Measurements from ENCODE around the gene CSF3R. TPM values are rescaled to one million over a fixed set of nuclear protein-coding genes. Genes with fewer than 3 reads are reported as not detected.

Gene CSF3R
- total RNA-seq, 1 experiment from 2014 or later: not detected

DNA sequence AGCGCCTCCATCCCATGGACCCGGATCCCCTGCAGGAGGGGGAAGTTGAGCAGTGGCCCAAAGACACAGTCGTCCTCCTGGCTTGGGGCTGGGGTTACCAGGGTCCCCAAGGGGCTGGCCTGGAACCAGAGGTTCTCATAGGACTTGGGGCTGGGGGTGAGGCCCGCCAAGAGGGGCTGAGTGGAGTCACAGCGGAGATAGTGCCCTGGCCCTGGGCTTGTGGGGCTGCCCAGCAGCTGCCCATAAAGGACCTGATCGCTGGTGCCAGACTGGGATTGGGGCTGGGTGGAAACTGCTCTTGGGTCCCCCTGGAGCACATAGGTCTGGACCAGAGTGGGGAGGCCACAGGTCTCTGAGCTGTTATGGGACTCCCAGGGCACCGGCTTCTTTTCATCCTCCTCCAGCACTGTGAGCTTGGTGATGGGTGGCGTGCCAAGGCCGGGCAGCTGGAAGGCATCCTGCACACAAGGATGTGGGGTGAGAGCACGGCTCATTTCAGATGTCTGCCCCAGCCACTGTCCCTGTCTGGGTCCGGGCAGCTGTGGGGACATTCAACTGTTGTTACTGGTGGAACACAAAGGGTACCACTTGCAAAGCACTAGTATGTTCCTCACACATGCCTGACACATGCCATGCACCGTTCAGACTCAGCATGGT is 16.2 kb downstream of the CSF3R start:
- intact Hi-C loops (cut with micrococcal nuclease; ENCODE audit: unreplicated experiment): no loop called here
- H3K4me1 ChIP-seq (ENCODE audit: insufficient read depth, low read length, poor library complexity, severe bottlenecking): peaks cover 6% of the 10 kb centered on the region
- no peak overlapping the region for H3K4me3 ChIP-seq (ENCODE audit: low read depth, low read length, poor library complexity, severe bottlenecking)
- no TSS peak for BruUV-seq (replicated peaks)
- DNase-seq (ENCODE audit: low spot score): no peak
- H3K36me3 ChIP-seq (ENCODE audit: insufficient read depth, low read length, poor library complexity, severe bottlenecking): peaks cover 8% of the 10 kb centered on the region
- TF ChIP-seq EZH2 (IDR thresholded peaks at IDR 0.05; ENCODE audit: borderline replicate concordance, low read depth, low read length, poor library complexity, severe bottlenecking): no peak
- TF ChIP-seq, protein P1, sequence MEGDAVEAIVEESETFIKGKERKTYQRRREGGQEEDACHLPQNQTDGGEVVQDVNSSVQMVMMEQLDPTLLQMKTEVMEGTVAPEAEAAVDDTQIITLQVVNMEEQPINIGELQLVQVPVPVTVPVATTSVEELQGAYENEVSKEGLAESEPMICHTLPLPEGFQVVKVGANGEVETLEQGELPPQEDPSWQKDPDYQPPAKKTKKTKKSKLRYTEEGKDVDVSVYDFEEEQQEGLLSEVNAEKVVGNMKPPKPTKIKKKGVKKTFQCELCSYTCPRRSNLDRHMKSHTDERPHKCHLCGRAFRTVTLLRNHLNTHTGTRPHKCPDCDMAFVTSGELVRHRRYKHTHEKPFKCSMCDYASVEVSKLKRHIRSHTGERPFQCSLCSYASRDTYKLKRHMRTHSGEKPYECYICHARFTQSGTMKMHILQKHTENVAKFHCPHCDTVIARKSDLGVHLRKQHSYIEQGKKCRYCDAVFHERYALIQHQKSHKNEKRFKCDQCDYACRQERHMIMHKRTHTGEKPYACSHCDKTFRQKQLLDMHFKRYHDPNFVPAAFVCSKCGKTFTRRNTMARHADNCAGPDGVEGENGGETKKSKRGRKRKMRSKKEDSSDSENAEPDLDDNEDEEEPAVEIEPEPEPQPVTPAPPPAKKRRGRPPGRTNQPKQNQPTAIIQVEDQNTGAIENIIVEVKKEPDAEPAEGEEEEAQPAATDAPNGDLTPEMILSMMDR (conservative IDR thresholded peaks at IDR 0.05; ENCODE audit: low read depth, low read length): no peak
- ChIA-PET CTCF (no interaction called here), POLR2A (ENCODE audit: low non-redundant PET) (no interaction called here)
- H3K27ac ChIP-seq (ENCODE audit: low read depth, low read length, poor library complexity, severe bottlenecking): no peak overlapping the region
- H3K27me3 ChIP-seq (replicated peaks; ENCODE audit: insufficient read depth, low read depth, low read length, poor library complexity): no peaks in the 10 kb centered on the region
- no peaks in the 10 kb centered on the region for H3K9me3 ChIP-seq (ENCODE audit: low read depth, low read length, poor library complexity, severe bottlenecking)

DNA sequence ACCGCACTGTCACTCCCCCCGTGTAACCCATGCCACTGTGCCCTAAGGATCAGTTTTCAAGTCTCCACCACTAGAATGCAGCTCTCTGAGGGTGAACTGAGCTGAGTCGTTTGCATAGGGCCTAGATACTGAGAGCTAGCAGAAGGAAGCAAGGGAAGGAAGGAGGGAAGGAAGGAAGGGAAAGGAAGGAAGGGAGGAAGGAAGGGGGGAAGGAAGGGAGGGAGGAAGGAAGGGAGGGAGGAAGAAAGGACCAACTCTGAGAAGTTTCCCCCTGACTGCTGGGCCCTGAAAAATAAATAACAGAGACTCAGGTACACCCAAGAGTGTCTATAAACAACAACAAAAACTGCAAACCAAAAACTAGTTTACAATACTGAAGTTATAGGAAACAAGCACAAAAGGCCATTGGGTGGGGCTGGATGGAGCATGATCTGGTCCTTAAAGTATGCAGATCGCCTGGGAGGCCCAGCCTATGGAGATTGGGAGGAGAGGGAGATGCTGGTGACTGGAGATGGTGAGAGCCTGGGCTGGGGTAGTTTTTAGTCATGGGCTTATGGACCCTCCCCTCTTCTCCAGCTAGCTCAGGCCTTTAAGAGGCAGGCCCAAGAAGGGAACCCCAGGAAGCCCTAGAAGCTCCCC is 16.9 kb downstream of the CSF3R start:
- ChIA-PET CTCF (no interaction called here), POLR2A (ENCODE audit: low non-redundant PET) (no interaction called here)
- no TSS peak for BruUV-seq (replicated peaks)
- peaks cover 6% of the 10 kb centered on the region for H3K4me1 ChIP-seq (ENCODE audit: insufficient read depth, low read length, poor library complexity, severe bottlenecking)
- intact Hi-C loops (cut with micrococcal nuclease; ENCODE audit: unreplicated experiment): no loop called here
- peaks cover 8% of the 10 kb centered on the region for H3K36me3 ChIP-seq (ENCODE audit: insufficient read depth, low read length, poor library complexity, severe bottlenecking)
- DNase-seq (ENCODE audit: low spot score): no peak
- no peaks in the 10 kb centered on the region for H3K27me3 ChIP-seq (replicated peaks; ENCODE audit: insufficient read depth, low read depth, low read length, poor library complexity)
- TF ChIP-seq, protein P1 (conservative IDR thresholded peaks at IDR 0.05; ENCODE audit: low read depth, low read length): no peak
- no peak for TF ChIP-seq EZH2 (IDR thresholded peaks at IDR 0.05; ENCODE audit: borderline replicate concordance, low read depth, low read length, poor library complexity, severe bottlenecking)
- H3K4me3 ChIP-seq (ENCODE audit: low read depth, low read length, poor library complexity, severe bottlenecking): no peak overlapping the region
- no peak overlapping the region for H3K27ac ChIP-seq (ENCODE audit: low read depth, low read length, poor library complexity, severe bottlenecking)
- H3K9me3 ChIP-seq (ENCODE audit: low read depth, low read length, poor library complexity, severe bottlenecking): no peaks in the 10 kb centered on the region

DNA sequence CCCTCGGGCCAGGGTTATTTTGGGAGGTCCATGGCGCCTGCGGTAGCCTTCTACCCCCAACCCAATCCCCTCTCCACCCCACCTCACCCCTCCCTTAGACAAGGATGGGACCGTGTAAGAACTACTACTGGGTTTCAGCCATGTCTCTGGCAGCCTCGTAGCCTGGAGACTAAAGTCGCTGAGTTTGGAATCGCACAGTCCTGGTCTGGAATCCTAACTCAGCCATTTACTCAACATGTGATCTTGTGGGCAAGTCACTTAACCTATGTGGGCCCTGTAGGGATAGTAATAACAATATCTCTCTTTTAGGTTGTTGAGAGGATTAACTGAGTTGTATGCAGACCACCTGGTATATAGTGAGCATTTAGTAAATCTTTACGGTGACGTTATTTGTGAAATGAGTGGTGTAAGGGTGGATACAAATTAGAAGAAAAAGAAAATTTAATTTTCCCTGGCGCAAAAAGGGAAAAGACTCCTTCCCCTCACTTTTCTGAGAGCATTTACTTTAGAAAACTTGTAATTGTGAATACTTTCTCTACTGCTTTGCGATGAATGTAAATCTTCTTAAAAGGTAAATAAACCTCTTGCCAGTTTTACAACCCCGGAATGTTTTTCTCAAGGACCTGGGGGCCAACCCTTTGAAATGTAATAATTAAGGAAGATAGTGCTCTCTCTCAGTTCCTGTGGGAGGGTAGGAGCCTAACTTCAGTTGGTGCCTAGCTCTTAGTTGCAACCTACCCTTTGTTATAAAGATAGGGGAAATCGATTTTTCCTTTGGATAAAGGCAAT is 17.9 kb downstream of the CSF3R start:
- Histone ChIP-seq H3K27me3 (replicated peaks; ENCODE audit: insufficient read depth, low read depth, low read length, poor library complexity) (no peaks in the 10 kb centered on the region), H3K4me3 (ENCODE audit: low read depth, low read length, poor library complexity, severe bottlenecking) (peak overlapping the region; percentile 76), H3K36me3 (ENCODE audit: insufficient read depth, low read length, poor library complexity, severe bottlenecking) (peaks cover 14% of the 10 kb centered on the region), H3K9me3 (ENCODE audit: low read depth, low read length, poor library complexity, severe bottlenecking) (no peaks in the 10 kb centered on the region), H3K4me1 (ENCODE audit: insufficient read depth, low read length, poor library complexity, severe bottlenecking) (peaks cover 6% of the 10 kb centered on the region), H3K27ac (ENCODE audit: low read depth, low read length, poor library complexity, severe bottlenecking) (peak overlapping the region; percentile 85)
- intact Hi-C loops (cut with micrococcal nuclease; ENCODE audit: unreplicated experiment): no loop called here
- no peak for DNase-seq (ENCODE audit: low spot score)
- CTCF ChIA-PET: no interaction called here
- POLR2A ChIA-PET (ENCODE audit: low non-redundant PET): interaction anchor here (0.7 to 1.0 kb wide), 2 partner anchors 14 to 1021 kb away, joined by 3 to 4 read pairs; partner anchors contain the start of gene OSCP1
- BruUV-seq (replicated peaks): TSS peak; percentile 98
- TF ChIP-seq EZH2 (IDR thresholded peaks at IDR 0.05; ENCODE audit: borderline replicate concordance, low read depth, low read length, poor library complexity, severe bottlenecking): no peak
- TF ChIP-seq, protein P1 (conservative IDR thresholded peaks at IDR 0.05; ENCODE audit: low read depth, low read length): no peak

Data from A673 (cell line).